ENCODE data around the gene BAZ2A. TPM values are rescaled to one million over a fixed set of nuclear protein-coding genes. Genes with fewer than 3 reads are reported as not detected.
"Not testable (repeated sequence)": the region's sequence is repeated elsewhere in the genome, so short reads cannot be mapped to it uniquely, and the experiment has no call there.

Gene BAZ2A
- 99.3 TPM for total RNA-seq

DNA sequence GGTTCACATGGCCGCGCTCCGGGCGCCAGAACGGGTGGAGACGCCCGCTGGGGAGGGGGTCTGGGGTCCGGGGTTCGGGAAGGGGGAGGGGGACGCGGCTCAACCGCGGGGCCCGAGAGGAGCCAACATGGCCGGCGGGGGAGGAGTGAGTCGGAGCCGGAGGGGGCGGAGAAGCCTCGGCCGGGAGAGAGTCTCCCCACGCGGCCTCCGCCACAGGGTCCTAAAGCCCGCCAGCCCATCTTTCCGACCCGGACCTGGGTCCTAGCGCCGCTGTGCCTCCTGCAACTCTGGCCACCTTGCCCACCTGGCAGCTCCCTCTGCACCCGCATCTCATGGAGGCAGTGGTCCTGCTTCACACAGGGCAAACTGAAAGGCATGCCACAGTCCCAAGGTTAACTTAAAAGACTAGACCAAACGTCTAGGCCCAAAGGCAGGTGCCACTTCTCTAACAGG lies at the start of gene BAZ2A:
Gene BAZ2A (minus strand): TSS at position 147 of the 453 bp plus-strand sequence. CDS start 12,796 bp downstream, outside the sequence.
- peak; percentile 90 for DNase-seq (ENCODE audit: low spot score)

DNA sequence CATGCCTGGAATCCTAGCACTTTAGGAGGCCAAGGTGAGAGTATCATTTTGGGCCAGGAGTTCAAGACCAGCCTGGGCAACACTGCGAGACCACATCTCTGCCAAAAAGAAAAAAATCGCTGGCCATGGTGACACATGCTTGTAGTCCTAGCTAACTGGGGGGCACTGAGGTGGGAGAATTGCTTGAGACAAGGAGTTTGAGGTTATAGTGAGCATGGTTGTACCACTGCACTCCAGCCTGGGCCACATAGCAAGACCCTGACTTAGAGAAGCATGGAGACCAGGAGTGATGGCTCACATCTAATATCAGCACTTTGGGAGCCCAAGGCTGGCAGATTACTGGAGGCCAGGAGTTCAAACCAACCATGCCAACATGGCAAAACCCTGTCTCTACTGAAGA lies 48.7 kb upstream of the BAZ2A start:
- DNase-seq (ENCODE audit: low spot score) = no peak

DNA sequence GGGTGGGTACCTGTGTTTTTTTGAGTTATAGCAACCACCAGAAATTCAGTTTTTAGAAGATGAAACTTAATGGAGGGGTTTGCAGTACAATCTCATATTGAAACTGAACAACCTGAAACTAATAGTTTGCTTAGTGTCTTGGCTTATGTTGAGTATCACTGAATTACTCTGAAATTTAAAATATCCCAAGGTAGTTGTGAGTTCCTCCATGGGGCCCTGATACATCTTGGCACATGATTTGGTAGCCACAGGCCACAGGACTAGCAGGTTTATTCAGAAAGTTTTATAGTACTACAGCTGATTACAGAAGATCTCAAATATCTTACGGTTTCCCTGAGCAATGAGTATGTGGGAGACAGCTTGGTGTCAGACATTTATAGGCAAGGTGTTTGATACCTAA lies 47.6 kb upstream of the BAZ2A start:
- DNase-seq (ENCODE audit: low spot score) = no peak

DNA sequence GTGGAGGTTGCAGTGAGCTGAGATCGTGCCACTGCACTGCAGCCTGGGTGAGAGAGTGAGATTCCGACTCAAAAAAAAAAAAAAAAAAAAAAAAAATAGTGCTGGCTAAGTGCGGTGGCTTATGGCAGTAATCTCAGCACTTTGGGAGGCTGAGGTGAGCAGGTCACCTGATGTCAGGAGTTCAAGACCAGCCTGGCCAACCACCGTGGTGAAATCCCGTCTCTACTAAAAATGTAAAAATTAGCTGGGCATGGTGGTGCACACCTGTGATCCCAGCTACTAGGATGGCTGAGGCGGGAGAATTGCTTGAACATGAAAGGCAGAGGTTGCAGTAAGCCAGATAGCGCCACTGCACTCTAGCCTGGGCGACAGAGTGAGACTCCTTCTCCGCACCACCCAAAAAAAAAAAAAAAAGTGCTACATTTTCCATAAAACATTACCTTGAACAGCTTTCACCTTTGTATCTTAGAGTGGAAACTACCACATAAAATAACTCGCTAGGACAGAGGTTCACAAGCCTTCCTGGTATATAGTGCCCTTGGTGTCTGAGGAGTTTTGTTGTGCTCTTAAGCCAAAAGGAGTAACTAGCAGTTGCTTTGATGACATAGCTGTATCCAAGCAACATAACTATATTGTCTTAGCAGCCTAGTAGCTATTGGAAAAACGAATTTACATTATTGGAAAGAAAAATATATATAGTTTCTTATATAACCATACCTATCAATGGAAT lies 46.9 kb upstream of the BAZ2A start:
- no peak for DNase-seq (ENCODE audit: low spot score)

DNA sequence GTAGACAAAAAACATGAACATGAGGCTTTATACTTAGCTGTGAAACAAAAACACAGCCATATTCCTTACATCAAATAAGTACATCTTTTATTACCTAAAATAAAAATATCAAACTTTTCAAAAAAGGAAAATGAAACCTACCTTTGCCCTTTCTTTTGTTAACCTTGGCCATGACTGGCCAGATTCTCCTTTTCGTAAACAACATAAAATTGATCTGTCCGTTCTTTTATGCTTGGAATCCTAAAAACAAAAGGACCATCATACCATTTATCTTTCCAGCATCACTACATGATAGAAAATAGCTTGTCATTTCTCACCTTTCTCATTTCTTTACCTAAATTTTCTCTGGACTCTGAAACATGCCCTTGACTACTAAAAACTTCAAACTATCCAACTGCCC lies 41.5 kb upstream of the BAZ2A start:
- no peak for DNase-seq (ENCODE audit: low spot score)

DNA sequence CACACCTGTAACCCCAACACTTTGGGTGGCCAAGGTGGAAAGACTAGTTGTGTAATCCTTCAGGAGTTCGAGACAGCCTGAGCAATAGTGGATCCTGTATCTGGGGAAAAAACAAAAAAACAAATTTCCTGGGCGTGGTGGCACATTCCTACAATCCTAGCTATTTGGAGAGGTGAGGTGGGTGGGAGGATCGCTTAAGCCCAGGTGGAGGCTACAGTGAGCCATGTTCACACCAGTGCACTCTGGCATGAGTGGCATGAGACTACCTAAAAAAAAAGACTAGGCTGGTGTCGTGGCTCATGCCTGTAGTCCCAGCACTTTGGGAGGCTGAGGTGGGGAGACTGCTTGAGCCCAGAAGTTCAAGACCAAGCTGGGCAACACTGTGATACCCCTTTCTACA lies 40.7 kb upstream of the BAZ2A start:
- DNase-seq (ENCODE audit: low spot score) = no peak

DNA sequence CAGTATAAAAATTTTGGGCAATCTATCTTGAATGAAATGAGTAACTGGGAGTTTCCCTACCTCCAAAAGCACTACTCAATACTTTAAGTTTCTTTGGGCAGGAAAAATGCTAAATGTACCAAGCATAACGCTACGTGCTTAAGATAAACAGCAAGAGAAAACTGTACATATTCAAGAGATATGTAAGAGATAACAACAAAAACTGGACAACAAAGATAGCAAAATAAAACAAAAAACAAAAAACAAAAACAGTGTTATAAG lies 38.0 kb upstream of the BAZ2A start:
- DNase-seq (ENCODE audit: low spot score) = no peak

DNA sequence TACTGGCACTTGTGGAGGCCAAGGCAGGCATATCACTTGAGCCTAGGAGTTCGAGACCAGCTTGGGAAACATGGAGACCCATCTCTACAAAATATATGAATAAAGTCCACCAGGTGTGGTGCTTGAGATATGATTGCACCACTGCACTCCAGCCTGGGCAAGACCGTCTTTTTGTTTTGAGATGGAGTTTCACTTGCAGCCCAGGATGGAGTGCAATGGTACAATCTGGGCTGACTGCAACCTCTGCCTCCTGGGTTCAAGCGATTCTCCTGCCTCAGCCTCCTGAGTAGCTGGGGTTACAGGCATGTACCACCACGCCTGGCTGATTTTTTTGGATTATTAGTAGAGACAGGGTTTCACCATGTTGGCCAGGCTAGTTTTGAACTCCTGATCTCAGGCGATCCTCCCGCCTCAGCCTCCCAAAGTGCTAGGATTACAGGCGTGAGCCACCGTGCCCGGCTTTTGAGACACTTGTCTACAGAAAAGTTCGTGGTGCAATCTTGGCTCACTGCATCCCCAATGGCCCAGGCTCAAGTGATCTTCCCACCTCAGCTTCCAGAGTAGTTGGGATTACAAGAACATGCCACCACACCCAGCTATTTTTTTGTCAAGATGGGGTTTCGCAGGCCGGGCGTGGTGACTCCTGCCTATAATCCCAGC lies 32.0 kb upstream of the BAZ2A start:
- DNase-seq (ENCODE audit: low spot score) = no peak

DNA sequence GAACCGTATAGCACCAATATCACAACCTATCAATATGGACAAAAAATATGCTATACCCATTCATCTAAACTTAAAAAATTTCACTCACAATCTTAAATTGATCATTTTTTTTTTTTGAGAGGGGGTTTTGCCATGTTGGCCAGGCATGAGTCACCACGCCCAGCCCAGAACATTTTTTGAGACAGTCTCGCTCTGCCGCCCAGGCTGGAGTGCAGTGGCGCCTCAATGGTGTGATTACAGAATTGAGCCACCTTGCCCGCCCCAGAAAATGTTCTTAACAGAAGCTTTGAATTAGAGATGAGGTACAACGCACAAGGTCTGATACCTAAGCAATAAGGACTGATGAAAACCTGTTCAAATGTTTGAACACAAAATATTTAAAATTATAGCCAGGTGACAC lies 31.4 kb upstream of the BAZ2A start:
- no peak for DNase-seq (ENCODE audit: low spot score)

DNA sequence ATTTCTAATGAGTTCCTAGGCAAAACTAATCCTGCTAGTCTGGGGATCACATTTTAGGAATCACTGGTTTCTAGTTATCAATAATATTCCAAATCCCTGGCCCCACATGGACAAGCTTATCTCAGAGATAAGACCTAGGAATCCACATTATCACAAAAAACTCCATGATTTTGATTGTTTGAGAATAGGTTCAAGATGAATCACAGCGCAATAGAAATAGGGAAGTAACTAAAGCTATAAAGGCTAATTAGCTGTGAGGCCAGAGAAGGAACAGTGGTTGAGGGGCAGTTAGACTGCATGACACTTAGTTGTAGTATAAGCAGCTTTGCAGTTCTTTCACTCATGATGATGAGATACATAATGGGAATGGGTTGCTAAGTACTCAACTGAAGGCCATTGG lies 28.8 kb upstream of the BAZ2A start:
- DNase-seq (ENCODE audit: low spot score) = no peak

DNA sequence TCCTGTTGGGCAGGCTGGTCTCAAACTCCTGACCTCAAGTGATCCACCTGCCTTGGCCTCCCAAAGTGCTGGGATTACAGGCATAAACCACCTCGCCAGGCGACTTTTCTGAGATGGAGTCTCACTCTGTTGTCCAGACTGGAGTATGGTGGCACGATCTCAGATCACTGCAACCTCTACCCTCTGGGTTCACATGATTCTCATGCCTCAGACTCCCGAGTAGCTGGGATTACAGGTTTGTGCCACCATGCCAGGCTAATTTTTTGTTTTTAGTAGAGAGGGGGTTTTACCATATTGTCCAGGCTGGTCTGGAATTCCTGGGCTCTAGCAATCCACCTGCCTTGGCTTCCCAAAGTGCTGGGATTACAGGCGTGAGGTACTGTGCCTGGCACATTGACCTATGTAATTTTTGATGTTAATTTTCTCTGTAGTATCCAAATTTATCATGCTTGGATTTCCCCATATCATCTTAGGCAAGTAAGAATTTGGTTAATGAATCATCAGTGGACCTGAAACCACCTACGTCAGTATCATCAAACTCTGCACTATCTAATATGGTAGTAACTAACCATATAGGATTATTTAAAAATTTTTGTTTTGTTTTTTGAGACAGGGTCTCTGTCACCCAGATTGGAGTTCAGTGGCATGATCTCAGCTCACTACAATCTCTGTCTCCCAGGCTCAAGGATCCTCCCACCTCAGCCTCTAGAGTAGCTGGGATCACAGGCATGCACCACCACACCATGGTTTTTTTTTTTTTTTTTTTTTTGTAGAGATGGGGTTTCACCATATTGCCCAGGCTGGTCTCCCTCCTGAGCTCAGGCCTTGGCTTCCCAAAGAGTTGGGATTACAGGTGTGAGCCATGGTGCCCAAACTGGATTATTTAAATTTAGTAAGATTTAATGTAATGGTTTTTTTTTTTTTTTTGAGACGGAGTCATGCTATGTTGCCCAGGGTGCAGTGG lies 27.6 kb upstream of the BAZ2A start:
- no peak for DNase-seq (ENCODE audit: low spot score)

DNA sequence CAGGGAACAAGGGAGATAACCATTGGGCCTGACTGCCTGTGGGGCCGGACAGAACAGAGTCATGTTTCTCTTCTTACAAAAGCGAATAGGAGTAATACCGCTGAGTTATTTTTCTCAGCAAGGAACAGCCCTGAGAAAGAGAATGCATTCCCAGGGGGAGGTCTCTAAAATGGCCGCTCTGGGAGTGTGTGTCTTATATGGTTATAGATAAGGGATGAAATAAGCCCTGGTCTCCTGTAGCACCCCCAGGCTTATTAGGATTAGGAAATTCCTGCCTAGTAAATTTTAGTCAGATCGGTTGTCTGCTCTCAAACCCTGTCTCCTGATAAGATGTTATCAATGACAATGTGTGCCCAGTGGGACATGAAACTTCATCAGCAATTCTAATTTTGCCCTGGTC lies 23.7 kb upstream of the BAZ2A start:
- DNase-seq (ENCODE audit: low spot score) = not testable (repeated sequence)

DNA sequence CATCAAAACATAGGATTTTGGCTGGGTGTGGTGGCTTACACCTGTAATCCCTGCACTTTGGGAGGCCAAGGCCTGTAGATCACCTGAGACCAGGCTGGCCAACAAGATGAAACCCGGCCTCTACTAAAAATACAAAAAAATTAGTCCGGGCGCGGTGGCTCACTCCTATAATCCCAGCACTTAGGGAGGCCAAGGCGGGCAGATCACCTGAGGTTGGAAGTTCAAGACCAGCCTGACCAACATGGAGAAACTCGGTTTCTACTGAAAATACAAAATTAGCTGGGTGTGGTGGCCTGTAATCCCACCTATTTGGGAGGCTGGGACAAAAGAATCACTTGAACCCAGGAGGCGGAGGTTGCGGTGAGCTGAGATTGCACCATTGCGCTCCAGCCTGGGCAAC lies 17.9 kb upstream of the BAZ2A start:
- DNase-seq (ENCODE audit: low spot score) = not testable (repeated sequence)

DNA sequence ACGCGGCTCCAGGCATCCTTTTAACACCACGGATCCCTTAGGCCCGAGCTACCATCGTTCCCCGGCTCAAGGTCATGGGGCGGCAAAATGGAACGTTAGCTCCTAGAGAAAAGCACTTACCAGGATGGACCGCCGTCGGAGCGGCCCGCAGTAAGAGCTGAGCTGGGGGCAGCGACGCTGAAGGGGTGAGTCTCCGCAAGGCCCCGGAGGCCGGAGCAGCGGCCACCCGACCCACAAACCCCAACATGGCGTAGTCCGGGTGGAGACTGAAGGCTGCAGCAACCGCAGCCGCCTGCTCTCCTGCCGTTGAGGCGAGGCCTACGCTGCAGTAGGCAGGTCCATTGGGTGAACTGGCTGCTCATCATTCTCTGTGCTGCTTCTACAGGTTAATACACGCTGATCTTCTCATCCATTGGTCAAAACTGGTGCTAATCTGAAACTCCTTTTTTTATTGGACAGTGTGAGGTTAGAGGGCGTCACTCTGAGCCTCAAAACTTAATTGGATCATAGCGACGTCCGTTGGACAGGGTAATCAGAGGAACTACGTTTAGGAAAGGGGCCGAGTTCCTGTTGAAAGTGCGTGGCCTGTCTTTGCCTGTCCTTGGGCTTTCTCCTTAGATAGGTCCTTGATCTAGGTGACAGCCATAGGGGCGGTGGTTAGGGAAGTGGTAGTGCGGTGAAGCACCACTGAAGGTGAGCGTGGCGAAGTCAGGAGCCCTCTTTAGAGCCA lies 15.8 kb upstream of the BAZ2A start, which contains the start of gene ATP5F1B:
Gene ATP5F1B (minus strand): TSS at position 268 of the 730 bp plus-strand sequence. CDS start 21 bp downstream, at position 247.
- peak; percentile 98 for DNase-seq (ENCODE audit: low spot score)

DNA sequence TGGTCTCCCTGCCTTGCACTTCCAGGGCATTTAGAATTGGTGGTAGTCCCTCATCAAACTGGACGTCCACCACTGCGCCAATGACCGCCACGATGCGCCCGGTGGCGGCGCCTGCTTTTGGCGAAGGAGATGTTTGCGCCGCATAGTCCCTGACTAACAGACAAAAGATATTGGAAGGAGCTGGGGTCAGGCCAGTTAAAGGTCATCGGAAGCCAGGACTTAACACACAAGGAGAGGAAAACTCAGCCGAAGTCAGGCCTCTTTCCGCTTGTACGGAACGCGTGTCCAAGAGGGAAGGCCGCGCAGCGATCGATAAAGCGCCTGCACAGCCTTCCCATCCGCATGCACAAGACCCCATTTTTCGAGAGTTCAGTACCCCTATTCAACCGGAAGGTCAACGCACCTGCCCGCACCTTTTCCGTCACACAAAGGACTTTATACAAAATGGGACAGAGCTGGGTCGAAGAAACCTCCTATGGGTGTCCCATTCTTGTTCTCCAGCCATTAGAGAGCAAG lies 15.1 kb upstream of the BAZ2A start:
- no peak for DNase-seq (ENCODE audit: low spot score)

DNA sequence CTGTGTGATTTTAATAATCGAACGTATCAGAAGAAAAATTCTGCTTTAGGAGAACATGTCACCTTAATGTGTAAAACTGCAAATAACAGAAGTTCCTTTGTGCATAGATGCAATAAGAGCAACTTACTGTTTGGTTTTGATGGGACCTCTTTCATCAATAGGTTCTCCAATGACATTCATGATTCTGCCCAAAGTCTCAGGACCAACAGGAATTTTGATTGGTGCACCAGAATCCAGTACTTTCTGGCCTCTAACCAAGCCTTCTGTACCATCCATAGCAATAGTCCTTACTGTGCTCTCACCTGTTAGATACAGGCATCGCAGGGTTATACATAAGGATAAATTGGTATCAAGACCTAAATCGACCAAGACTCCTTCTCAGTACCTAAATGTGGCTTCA lies 14.5 kb upstream of the BAZ2A start:
- DNase-seq (ENCODE audit: low spot score) = no peak

DNA sequence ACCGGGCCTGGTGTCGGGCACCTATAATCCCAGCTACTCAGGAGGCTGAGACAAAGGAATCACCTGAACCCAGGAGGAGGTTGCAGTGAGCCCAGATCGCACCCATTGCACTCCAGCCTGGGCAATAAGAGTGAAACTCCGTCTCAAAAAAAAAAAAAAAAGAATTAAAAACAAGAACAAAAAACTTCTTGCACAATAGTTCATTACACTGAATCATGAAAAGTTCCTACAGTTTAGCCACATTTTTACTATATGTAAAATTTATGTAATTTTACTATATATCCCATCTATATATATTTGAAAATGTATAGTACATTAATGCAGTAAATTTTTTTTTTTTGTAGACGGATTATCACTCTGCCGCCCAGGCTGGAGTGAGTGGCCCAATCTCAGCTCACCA lies 11.1 kb upstream of the BAZ2A start:
- no peak for DNase-seq (ENCODE audit: low spot score)

DNA sequence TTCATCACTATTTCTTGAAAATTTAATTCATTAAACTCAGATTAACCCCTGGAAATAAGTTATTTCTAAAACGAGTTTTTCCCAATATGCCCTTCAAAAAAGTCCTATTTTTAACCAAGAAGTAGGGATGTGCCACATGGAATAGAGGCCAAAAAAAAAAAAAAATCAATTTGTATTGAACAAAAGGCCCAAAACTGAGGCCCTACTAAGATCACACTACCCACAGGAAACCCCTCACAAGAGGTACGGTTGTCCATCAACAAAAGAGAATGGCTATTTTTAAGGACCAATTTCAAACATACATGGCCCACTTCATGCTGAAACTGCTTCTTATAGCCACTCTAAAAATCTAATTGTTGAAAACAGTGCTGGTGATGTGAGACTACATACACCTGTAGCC lies 7.5 kb upstream of the BAZ2A start:
- DNase-seq (ENCODE audit: low spot score) = no peak

DNA sequence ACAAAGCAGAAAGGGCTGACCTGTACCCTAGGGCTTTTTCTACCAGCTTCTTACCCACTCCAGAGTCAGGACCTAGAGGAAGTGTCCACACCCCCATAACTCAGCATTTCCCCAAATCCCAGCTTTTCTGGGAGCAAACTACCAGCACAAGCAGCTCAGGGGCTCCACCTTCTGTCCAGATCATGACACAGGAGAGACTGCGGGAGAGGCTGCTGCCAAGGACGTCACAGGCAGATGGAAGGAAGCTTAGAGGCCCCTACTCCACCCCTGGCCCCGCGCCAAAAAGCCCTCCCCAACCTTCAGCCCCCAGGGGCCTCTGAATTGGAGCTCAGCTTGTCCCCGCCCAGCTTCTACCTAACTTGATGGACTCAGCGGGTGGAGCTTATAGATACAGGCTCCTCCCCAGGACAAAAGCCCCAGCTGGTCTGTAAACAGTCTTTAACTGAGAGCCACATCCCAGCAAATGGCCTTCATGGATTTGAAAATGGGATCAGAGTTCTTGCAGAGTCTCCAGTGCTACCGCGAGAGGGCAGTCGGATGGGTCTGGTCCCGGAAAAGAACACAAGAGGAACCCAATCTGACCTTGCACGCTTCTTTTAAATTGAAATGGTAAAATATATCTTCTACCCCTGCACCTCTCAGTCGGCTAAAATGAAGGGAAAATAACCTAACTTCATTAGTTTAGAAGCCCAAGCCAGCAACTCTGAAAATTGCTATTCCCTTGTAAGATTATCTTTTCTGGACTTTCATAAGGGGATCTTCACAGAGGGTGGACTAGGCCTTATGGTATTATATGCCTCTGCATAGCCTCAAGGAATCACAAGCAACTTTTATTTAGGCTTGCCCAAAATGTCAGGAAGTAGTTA lies 6.8 kb upstream of the BAZ2A start:
- peak; percentile 99 for DNase-seq (ENCODE audit: low spot score)

All from mucosa of gallbladder (tissue), 1 donor.